ENCODE data around the gene KHDRBS2. TPM values are rescaled to one million over a fixed set of nuclear protein-coding genes. Genes with fewer than 3 reads are reported as not detected.

Gene KHDRBS2
- total and polyA plus RNA-seq, 11 donors = 0.15 to 0.29 TPM; not detected in 9

DNA sequence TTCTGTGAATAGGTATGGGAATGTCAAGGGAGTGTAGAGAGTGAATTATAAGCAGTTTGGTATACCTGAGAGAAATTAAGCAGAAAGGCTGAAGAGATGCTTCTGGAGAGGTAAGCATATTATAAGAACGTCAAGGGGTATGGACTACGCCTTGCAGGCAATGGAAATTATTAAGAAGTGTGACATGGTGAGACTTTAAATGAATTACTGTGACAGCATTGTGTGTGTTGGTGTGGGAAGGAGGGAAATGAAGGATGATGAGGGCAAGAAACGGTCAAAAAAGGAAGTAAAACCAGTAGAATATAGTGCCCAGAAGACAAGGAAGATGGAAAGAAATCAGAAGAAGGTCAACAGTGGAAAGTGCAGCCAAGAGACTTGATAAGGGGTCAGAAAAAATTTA lies 5.9 kb downstream of the KHDRBS2 start:
- H3K4me3 ChIP-seq = no peak overlapping the region
- H3K4me1 ChIP-seq = no peaks in the 10 kb centered on the region
- no peak for DNase-seq
- no peaks in the 10 kb centered on the region for H3K36me3 ChIP-seq
- no peak for TF ChIP-seq POLR2A (IDR thresholded peaks at IDR 0.05)
- TF ChIP-seq, protein P1, sequence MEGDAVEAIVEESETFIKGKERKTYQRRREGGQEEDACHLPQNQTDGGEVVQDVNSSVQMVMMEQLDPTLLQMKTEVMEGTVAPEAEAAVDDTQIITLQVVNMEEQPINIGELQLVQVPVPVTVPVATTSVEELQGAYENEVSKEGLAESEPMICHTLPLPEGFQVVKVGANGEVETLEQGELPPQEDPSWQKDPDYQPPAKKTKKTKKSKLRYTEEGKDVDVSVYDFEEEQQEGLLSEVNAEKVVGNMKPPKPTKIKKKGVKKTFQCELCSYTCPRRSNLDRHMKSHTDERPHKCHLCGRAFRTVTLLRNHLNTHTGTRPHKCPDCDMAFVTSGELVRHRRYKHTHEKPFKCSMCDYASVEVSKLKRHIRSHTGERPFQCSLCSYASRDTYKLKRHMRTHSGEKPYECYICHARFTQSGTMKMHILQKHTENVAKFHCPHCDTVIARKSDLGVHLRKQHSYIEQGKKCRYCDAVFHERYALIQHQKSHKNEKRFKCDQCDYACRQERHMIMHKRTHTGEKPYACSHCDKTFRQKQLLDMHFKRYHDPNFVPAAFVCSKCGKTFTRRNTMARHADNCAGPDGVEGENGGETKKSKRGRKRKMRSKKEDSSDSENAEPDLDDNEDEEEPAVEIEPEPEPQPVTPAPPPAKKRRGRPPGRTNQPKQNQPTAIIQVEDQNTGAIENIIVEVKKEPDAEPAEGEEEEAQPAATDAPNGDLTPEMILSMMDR (IDR thresholded peaks at IDR 0.05) = no peak
- no peaks in the 10 kb centered on the region for H3K9me3 ChIP-seq
- H3K27me3 ChIP-seq = peaks cover 0 to 10% (median 0%) of the 10 kb centered on the region in 9 donors
- ATAC-seq = no peak
- intact Hi-C loops (cut with DNase I) = loop anchor here in 1 of 10 donors (10.0 kb wide), 1 partner anchor 465 kb away; no protein-coding TSS in a partner anchor
- no peak overlapping the region for H3K27ac ChIP-seq
- WGBS, 4 donors = 74 to 86% (median 80%) methylated on average over 3 of the region's 3 CpGs

DNA sequence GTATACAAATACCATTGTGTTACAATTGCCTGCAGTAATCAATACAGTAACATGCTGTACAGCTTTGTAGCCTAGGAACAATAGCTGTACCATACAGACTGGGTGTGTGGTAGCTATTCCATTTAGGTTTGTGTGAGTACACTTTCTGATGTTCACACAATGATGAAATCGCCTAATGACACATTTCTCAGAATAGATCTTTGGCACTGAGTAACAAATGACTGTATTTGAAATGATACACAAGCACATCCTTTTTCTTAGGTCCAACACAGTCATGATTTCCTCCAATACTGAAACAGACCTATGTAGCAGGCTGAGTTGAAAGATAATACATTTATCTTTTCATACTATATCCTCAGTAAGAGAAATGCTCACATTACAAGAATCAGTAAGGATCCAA lies 13.9 kb downstream of the KHDRBS2 start:
- intact Hi-C loops (cut with DNase I) = no loop called here
- no peak for ATAC-seq
- Histone ChIP-seq H3K27ac (no peak overlapping the region), H3K4me3 (no peak overlapping the region), H3K36me3 (no peaks in the 10 kb centered on the region), H3K4me1 (no peaks in the 10 kb centered on the region), H3K9me3 (peaks cover 0 to 4% (median 0%) of the 10 kb centered on the region in 12 donors), H3K27me3 (no peaks in the 10 kb centered on the region)
- WGBS, 4 donors = 59 to 82% (median 78%) methylated on average over 1 of the region's 1 CpG
- TF ChIP-seq, protein P1 (IDR thresholded peaks at IDR 0.05) = no peak
- TF ChIP-seq POLR2A (IDR thresholded peaks at IDR 0.05) = no peak
- DNase-seq = no peak

GRCh38 chr6:62265906-62266525 lies 20.0 kb downstream of the KHDRBS2 start:
- H3K4me1 ChIP-seq = no peaks in the 10 kb centered on the region
- no peak for ATAC-seq
- H3K4me3 ChIP-seq = no peak overlapping the region
- H3K27me3 ChIP-seq = no peaks in the 10 kb centered on the region
- TF ChIP-seq POLR2A (IDR thresholded peaks at IDR 0.05) = no peak
- TF ChIP-seq, protein P1 (IDR thresholded peaks at IDR 0.05) = no peak
- H3K9me3 ChIP-seq = no peaks in the 10 kb centered on the region
- no peak for DNase-seq
- 55 to 62% (median 58%) methylated on average over 3 of the region's 3 CpGs for WGBS, 4 donors
- no peak overlapping the region for H3K27ac ChIP-seq
- intact Hi-C loops (cut with DNase I) = no loop called here
- H3K36me3 ChIP-seq = no peaks in the 10 kb centered on the region

DNA sequence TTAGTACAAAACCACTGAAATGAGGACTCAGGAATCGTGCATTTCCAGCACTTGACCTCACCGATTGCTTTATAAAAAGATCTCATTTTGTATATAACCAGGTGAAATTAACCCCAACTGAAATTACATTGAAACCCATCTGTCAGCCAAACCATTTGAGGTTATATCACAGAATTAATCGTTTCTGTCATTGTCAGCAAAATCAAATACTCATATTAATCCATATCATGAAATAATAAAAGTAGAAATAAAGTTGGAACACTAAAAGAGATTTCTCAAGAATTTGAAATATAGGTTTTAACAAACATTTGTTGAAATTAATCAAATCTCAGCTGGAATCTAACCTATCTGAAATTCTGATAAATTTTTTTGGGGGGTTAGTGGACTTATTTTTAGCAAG lies 23.7 kb downstream of the KHDRBS2 start:
- WGBS, 4 donors = 77 to 81% (median 81%) methylated on average over 3 of the region's 3 CpGs
- DNase-seq = no peak
- no peaks in the 10 kb centered on the region for H3K27me3 ChIP-seq
- no peaks in the 10 kb centered on the region for H3K36me3 ChIP-seq
- TF ChIP-seq, protein P1 (IDR thresholded peaks at IDR 0.05) = no peak
- no peak for TF ChIP-seq POLR2A (IDR thresholded peaks at IDR 0.05)
- no peak overlapping the region for H3K4me3 ChIP-seq
- ATAC-seq = no peak
- no peak overlapping the region for H3K27ac ChIP-seq
- no peaks in the 10 kb centered on the region for H3K9me3 ChIP-seq
- no peaks in the 10 kb centered on the region for H3K4me1 ChIP-seq
- intact Hi-C loops (cut with DNase I) = no loop called here
